Liver (tissue), 3 donors: Measurements from ENCODE around the gene TGFBI.

Experiments used
- EGR1 ChIP-seq, 2 donors: IDR thresholded peaks; 2 replicates each; pipeline ENCODE4 v1.6.1; 2016 to 2018; ENCODE audit warnings: antibody characterized with exemption in 2 of 2, low read depth in 2 of 2
- SP1 ChIP-seq: IDR thresholded peaks from 2 replicates; pipeline ENCODE4 v1.6.1; 2018; ENCODE audit warnings: antibody characterized with exemption, mild to moderate bottlenecking
- TF ChIP-seq, protein P1 (sequence below): fragments of 150-350 bp; IDR thresholded peaks from 2 replicates; pipeline ENCODE4 v1.5.1; 2017; ENCODE audit warnings: improper control_type of control experiment, low read depth, low read length; ENCODE audit not compliant: missing input control
- TF ChIP-seq, protein P2 (sequence below): IDR thresholded peaks from 2 replicates; pipeline ENCODE4 v1.6.1; 2016; ENCODE audit warnings: antibody characterized with exemption
- TF ChIP-seq, protein P3 (sequence below): IDR thresholded peaks from 2 replicates; pipeline ENCODE4 v1.6.1; 2016; ENCODE audit warnings: antibody characterized with exemption
- TF ChIP-seq, protein P4 (sequence below): IDR thresholded peaks from 2 replicates; pipeline ENCODE4 v1.6.1; 2016; ENCODE audit warnings: antibody characterized with exemption, mild to moderate bottlenecking
- donor health status: healthy.
- donor health status: healthy.

DNA sequence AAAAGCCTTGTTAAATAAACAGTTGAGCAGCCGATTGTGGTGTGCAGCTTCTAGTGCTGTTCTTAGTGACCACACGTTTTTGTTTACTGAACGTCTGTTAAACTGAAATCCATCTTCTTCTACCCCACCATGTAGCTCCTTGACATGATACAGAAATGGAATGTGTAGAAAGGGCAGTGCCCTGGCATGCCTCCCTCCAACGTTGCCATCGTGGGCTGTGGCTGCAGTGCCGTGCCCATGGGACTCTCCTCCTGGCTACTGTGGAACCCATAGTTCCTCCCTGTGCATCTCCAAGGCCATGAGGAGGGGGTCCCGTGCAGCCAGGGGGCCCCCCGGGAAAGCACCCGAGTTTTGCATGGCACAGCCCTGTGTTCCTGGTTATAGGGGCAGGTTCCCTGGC lies 23.3 kb upstream of the TGFBI start:
- TF ChIP-seq, protein P1, sequence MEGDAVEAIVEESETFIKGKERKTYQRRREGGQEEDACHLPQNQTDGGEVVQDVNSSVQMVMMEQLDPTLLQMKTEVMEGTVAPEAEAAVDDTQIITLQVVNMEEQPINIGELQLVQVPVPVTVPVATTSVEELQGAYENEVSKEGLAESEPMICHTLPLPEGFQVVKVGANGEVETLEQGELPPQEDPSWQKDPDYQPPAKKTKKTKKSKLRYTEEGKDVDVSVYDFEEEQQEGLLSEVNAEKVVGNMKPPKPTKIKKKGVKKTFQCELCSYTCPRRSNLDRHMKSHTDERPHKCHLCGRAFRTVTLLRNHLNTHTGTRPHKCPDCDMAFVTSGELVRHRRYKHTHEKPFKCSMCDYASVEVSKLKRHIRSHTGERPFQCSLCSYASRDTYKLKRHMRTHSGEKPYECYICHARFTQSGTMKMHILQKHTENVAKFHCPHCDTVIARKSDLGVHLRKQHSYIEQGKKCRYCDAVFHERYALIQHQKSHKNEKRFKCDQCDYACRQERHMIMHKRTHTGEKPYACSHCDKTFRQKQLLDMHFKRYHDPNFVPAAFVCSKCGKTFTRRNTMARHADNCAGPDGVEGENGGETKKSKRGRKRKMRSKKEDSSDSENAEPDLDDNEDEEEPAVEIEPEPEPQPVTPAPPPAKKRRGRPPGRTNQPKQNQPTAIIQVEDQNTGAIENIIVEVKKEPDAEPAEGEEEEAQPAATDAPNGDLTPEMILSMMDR: no peak
- TF ChIP-seq, protein P2, sequence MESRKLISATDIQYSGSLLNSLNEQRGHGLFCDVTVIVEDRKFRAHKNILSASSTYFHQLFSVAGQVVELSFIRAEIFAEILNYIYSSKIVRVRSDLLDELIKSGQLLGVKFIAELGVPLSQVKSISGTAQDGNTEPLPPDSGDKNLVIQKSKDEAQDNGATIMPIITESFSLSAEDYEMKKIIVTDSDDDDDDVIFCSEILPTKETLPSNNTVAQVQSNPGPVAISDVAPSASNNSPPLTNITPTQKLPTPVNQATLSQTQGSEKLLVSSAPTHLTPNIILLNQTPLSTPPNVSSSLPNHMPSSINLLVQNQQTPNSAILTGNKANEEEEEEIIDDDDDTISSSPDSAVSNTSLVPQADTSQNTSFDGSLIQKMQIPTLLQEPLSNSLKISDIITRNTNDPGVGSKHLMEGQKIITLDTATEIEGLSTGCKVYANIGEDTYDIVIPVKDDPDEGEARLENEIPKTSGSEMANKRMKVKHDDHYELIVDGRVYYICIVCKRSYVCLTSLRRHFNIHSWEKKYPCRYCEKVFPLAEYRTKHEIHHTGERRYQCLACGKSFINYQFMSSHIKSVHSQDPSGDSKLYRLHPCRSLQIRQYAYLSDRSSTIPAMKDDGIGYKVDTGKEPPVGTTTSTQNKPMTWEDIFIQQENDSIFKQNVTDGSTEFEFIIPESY: no peak
- TF ChIP-seq, protein P3, sequence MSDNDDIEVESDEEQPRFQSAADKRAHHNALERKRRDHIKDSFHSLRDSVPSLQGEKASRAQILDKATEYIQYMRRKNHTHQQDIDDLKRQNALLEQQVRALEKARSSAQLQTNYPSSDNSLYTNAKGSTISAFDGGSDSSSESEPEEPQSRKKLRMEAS: no peak
- TF ChIP-seq EGR1 (IDR thresholded peaks at IDR 0.05; ENCODE audit: low read depth in 2 of 2): no peak
- TF ChIP-seq, protein P4, sequence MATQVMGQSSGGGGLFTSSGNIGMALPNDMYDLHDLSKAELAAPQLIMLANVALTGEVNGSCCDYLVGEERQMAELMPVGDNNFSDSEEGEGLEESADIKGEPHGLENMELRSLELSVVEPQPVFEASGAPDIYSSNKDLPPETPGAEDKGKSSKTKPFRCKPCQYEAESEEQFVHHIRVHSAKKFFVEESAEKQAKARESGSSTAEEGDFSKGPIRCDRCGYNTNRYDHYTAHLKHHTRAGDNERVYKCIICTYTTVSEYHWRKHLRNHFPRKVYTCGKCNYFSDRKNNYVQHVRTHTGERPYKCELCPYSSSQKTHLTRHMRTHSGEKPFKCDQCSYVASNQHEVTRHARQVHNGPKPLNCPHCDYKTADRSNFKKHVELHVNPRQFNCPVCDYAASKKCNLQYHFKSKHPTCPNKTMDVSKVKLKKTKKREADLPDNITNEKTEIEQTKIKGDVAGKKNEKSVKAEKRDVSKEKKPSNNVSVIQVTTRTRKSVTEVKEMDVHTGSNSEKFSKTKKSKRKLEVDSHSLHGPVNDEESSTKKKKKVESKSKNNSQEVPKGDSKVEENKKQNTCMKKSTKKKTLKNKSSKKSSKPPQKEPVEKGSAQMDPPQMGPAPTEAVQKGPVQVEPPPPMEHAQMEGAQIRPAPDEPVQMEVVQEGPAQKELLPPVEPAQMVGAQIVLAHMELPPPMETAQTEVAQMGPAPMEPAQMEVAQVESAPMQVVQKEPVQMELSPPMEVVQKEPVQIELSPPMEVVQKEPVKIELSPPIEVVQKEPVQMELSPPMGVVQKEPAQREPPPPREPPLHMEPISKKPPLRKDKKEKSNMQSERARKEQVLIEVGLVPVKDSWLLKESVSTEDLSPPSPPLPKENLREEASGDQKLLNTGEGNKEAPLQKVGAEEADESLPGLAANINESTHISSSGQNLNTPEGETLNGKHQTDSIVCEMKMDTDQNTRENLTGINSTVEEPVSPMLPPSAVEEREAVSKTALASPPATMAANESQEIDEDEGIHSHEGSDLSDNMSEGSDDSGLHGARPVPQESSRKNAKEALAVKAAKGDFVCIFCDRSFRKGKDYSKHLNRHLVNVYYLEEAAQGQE: no peak
- no peak for TF ChIP-seq SP1
